ENCODE measurements around the gene RPS6KA2. TPM values are rescaled to one million over a fixed set of nuclear protein-coding genes. Genes with fewer than 3 reads are reported as not detected.

Gene RPS6KA2
- total and polyA plus RNA-seq, 2 experiments from 2014 or later, result 19.3 to 24.0 TPM

- TF ChIP-seq CTCF (IDR thresholded peaks at IDR 0.05; ENCODE audit: low read depth, low read length), result no peak
- no peak overlapping the region for H3K27ac ChIP-seq
- no peaks in the 10 kb centered on the region for H3K36me3 ChIP-seq
- no peak for DNase-seq (ENCODE audit: low read depth in 1 of 2, low spot score in 1 of 2)
- no peak overlapping the region for H3K4me3 ChIP-seq
- H3K4me1 ChIP-seq (ENCODE audit: low read depth), result no peaks in the 10 kb centered on the region
- H3K9me3 ChIP-seq (ENCODE audit: low read depth), result no peaks in the 10 kb centered on the region
- H3K27me3 ChIP-seq, result no peaks in the 10 kb centered on the region
These were observed 184.8 kb downstream of the RPS6KA2 start for GRCh38 chr6:166442131-166442685.

- Histone ChIP-seq H3K27me3 (no peaks in the 10 kb centered on the region), H3K4me1 (ENCODE audit: low read depth) (no peaks in the 10 kb centered on the region), H3K9me3 (ENCODE audit: low read depth) (no peaks in the 10 kb centered on the region), H3K36me3 (no peaks in the 10 kb centered on the region), H3K4me3 (no peak overlapping the region), H3K27ac (no peak overlapping the region)
- no peak for DNase-seq (ENCODE audit: low read depth in 1 of 2, low spot score in 1 of 2)
- TF ChIP-seq CTCF (IDR thresholded peaks at IDR 0.05; ENCODE audit: low read depth, low read length), result no peak
These were observed 185.5 kb downstream of the RPS6KA2 start for GRCh38 chr6:166441325-166442078.

- H3K27me3 ChIP-seq, result no peaks in the 10 kb centered on the region
- H3K4me1 ChIP-seq (ENCODE audit: low read depth), result no peaks in the 10 kb centered on the region
- TF ChIP-seq CTCF (IDR thresholded peaks at IDR 0.05; ENCODE audit: low read depth, low read length), result no peak
- H3K36me3 ChIP-seq, result no peaks in the 10 kb centered on the region
- no peak for DNase-seq (ENCODE audit: low read depth in 1 of 2, low spot score in 1 of 2)
- no peak overlapping the region for H3K4me3 ChIP-seq
- no peak overlapping the region for H3K27ac ChIP-seq
- no peaks in the 10 kb centered on the region for H3K9me3 ChIP-seq (ENCODE audit: low read depth)
These were observed 186.3 kb downstream of the RPS6KA2 start for GRCh38 chr6:166440729-166441128.

GRCh38 chr6:166440106-166440505 lies 186.9 kb downstream of the RPS6KA2 start:
- no peak for TF ChIP-seq CTCF (IDR thresholded peaks at IDR 0.05; ENCODE audit: low read depth, low read length)
- no peaks in the 10 kb centered on the region for H3K36me3 ChIP-seq

GRCh38 chr6:166439366-166440091 lies 187.5 kb downstream of the RPS6KA2 start:
- TF ChIP-seq CTCF (IDR thresholded peaks at IDR 0.05; ENCODE audit: low read depth, low read length), result no peak
- DNase-seq (ENCODE audit: low read depth in 1 of 2, low spot score in 1 of 2), result no peak
- H3K27ac ChIP-seq, result no peak overlapping the region
- no peaks in the 10 kb centered on the region for H3K27me3 ChIP-seq
- H3K4me1 ChIP-seq (ENCODE audit: low read depth), result no peaks in the 10 kb centered on the region
- H3K4me3 ChIP-seq, result no peak overlapping the region
- no peaks in the 10 kb centered on the region for H3K36me3 ChIP-seq
- no peaks in the 10 kb centered on the region for H3K9me3 ChIP-seq (ENCODE audit: low read depth)

More at GRCh38 chr6:166440106-166440505, 186.9 kb downstream of the RPS6KA2 start:
- no peaks in the 10 kb centered on the region for H3K4me1 ChIP-seq (ENCODE audit: low read depth)
- no peak for DNase-seq (ENCODE audit: low read depth in 1 of 2, low spot score in 1 of 2)
- H3K9me3 ChIP-seq (ENCODE audit: low read depth), result no peaks in the 10 kb centered on the region
- no peak overlapping the region for H3K27ac ChIP-seq
- H3K27me3 ChIP-seq, result no peaks in the 10 kb centered on the region
- H3K4me3 ChIP-seq, result no peak overlapping the region
